WTC11 (cell line): ENCODE measurements around the gene KRT79. TPM values are rescaled to one million over a fixed set of nuclear protein-coding genes. Genes with fewer than 3 reads are reported as not detected.

ENCODE experiments used
- ATAC-seq: fragments of 200-7000 bp; cut with Tn5 transposase; 2 replicates; pipeline ENCODE4 v1.10.0; 2021; ENCODE audit warnings: mild to moderate bottlenecking, moderate library complexity
- CTCF ChIA-PET: fragments of 300-600 bp; sonication (Branson Sonifier 250); formaldehyde crosslinking; loops from one replicate; lab custom pipeline; 2021; ENCODE audit warnings: antibody characterized with exemption; lab: Charles Lee
- POLR2A ChIA-PET: fragments of 350-600 bp; sonication (Branson Sonifier 250); formaldehyde crosslinking; loops from one replicate; lab custom pipeline; 2021; ENCODE audit warnings: antibody characterized with exemption; lab: Charles Lee
- DNase-seq: peaks from one replicate; pipeline ENCODE4 v3.0.0; 2021; ENCODE audit warnings: low spot score
- H3K27ac Mint-ChIP-seq: 2 replicates; pipeline ENCODE4 v1.8.0; 2021; ENCODE audit warnings: mixed read lengths
- H3K27me3 Mint-ChIP-seq: 2 replicates; pipeline ENCODE4 v1.8.0; 2021; ENCODE audit warnings: low read depth, mild to moderate bottlenecking, moderate library complexity, mixed read lengths
- H3K36me3 Mint-ChIP-seq: 2 replicates; pipeline ENCODE4 v1.8.0; 2021; ENCODE audit warnings: mixed read lengths
- H3K4me1 Mint-ChIP-seq: 2 replicates; pipeline ENCODE4 v1.8.0; 2022; ENCODE audit warnings: mixed read lengths
- H3K4me3 Mint-ChIP-seq: 2 replicates; pipeline ENCODE4 v1.8.0; 2021; ENCODE audit warnings: mild to moderate bottlenecking, moderate library complexity, mixed read lengths
- H3K9me3 Mint-ChIP-seq: 2 replicates; pipeline ENCODE4 v1.8.0; 2021; ENCODE audit warnings: mixed read lengths
- CBFB ChIP-seq: sonication (generic); formaldehyde crosslinking; IDR thresholded peaks from 2 replicates; pipeline ENCODE4 v1.8.1; 2022; ENCODE audit warnings: mild to moderate bottlenecking, low read depth, missing genetic modification reagents
- HMGA2 ChIP-seq: fragments of 250-450 bp; sonication (Bioruptor Pico); IDR thresholded peaks from 2 replicates; pipeline ENCODE4 v1.4.0; 2021; ENCODE audit warnings: mild to moderate bottlenecking, moderate library complexity
- MYBL2 ChIP-seq: sonication (generic); formaldehyde crosslinking; IDR thresholded peaks from 2 replicates; pipeline ENCODE4 v1.8.1; 2023; ENCODE audit warnings: mild to moderate bottlenecking, moderate library complexity, missing genetic modification reagents
- NR1H2 ChIP-seq: sonication (generic); formaldehyde crosslinking; IDR thresholded peaks from 2 replicates; pipeline ENCODE4 v1.9.0; 2021; ENCODE audit warnings: mild to moderate bottlenecking, moderate library complexity, missing genetic modification reagents
- SOX15 ChIP-seq: fragments of 250-450 bp; sonication (Bioruptor Pico); IDR thresholded peaks from 2 replicates; pipeline ENCODE4 v1.9.0; 2021; ENCODE audit warnings: mild to moderate bottlenecking
- TEAD1 ChIP-seq: sonication (generic); formaldehyde crosslinking; IDR thresholded peaks from 2 replicates; pipeline ENCODE4 v1.8.0; 2022; ENCODE audit warnings: mild to moderate bottlenecking, missing genetic modification reagents
- TP53 ChIP-seq: sonication (generic); formaldehyde crosslinking; IDR thresholded peaks from 2 replicates; pipeline ENCODE4 v1.8.1; 2023; ENCODE audit warnings: mild to moderate bottlenecking, missing genetic modification reagents
- ZNF416 ChIP-seq: fragments of 250-450 bp; sonication (Bioruptor Pico); IDR thresholded peaks from 2 replicates; pipeline ENCODE4 v1.9.0; 2021; ENCODE audit warnings: mild to moderate bottlenecking, inconsistent platforms
- total RNA-seq: library from RNA; stranded (reverse); gene quantifications from 3 replicates; pipeline ENCODE4 v1.2.3, GENCODE V29; 2021
- TF ChIP-seq, protein P1 (sequence below): sonication (generic); formaldehyde crosslinking; IDR thresholded peaks from 2 replicates; pipeline ENCODE4 v1.8.0; 2023; ENCODE audit warnings: missing genetic modification reagents
- TF ChIP-seq, protein P2 (sequence below): sonication (generic); formaldehyde crosslinking; IDR thresholded peaks from 2 replicates; pipeline ENCODE4 v1.8.1; 2023; ENCODE audit warnings: mild to moderate bottlenecking, missing genetic modification reagents, borderline replicate concordance
- TF ChIP-seq, protein P3 (sequence below): sonication (generic); formaldehyde crosslinking; IDR thresholded peaks from 2 replicates; pipeline ENCODE4 v1.8.1; 2022; ENCODE audit warnings: low read depth, missing genetic modification reagents, borderline replicate concordance
- TF ChIP-seq, protein P4 (sequence below): fragments of 250-450 bp; sonication (Bioruptor Pico); IDR thresholded peaks from 2 replicates; pipeline ENCODE4 v1.9.0; 2021; ENCODE audit warnings: moderate library complexity, mild to moderate bottlenecking, inconsistent platforms, borderline replicate concordance
- TF ChIP-seq, protein P5 (sequence below): sonication (generic); formaldehyde crosslinking; IDR thresholded peaks from 2 replicates; pipeline ENCODE4 v1.8.0; 2022; ENCODE audit warnings: mild to moderate bottlenecking, missing genetic modification reagents
- TF ChIP-seq, protein P6 (sequence below): sonication (generic); formaldehyde crosslinking; IDR thresholded peaks from 2 replicates; pipeline ENCODE4 v1.8.0; 2022; ENCODE audit warnings: mild to moderate bottlenecking, missing genetic modification reagents
- TF ChIP-seq, protein P7 (sequence below): fragments of 200-600 bp; IDR thresholded peaks from 2 replicates; pipeline ENCODE4 v1.8.0; 2022; ENCODE audit warnings: antibody characterized with exemption

KRT79 gene
- total RNA-seq, 1 experiment from 2014 or later: not detected

DNA sequence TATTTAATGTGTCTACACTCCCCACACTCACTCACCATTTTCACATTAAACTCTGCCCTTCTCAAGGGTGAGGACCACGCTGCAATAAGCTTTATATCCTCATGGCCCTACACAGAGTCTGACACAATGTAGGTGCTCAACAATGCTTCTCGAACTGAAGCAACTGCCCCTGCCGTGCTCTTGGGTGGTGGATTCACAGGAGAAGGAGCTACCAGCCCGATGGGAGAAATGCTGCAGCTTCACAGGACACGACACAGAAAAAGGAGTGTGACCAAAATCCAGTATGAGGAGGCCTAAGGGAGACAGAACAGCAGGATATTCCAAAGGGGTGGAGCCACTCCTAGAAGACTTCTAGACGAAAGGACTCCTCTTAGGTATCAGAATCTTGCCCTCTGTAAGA lies 31.7 kb downstream of the KRT79 start:
- ATAC-seq (no peak), DNase-seq (no peak)
- H3K36me3 Mint-ChIP-seq: no peaks in the 10 kb centered on the region
- POLR2A ChIA-PET: no interaction called here
- H3K4me1 Mint-ChIP-seq: peaks cover 51% of the 10 kb centered on the region
- CTCF ChIA-PET: interaction anchor here (0.6 to 2.3 kb wide), 7 partner anchors 11 to 268 kb away, joined by 3 to 10 read pairs (median 4); no protein-coding TSS in a partner anchor
- H3K9me3 Mint-ChIP-seq: no peaks in the 10 kb centered on the region
- H3K27me3 Mint-ChIP-seq: no peaks in the 10 kb centered on the region
- no peak overlapping the region for H3K27ac Mint-ChIP-seq
- H3K4me3 Mint-ChIP-seq: no peak overlapping the region
- TF ChIP-seq, protein P1, sequence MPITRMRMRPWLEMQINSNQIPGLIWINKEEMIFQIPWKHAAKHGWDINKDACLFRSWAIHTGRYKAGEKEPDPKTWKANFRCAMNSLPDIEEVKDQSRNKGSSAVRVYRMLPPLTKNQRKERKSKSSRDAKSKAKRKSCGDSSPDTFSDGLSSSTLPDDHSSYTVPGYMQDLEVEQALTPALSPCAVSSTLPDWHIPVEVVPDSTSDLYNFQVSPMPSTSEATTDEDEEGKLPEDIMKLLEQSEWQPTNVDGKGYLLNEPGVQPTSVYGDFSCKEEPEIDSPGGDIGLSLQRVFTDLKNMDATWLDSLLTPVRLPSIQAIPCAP (CRISPR knock-in tag): no peak
- TF ChIP-seq, protein P2, sequence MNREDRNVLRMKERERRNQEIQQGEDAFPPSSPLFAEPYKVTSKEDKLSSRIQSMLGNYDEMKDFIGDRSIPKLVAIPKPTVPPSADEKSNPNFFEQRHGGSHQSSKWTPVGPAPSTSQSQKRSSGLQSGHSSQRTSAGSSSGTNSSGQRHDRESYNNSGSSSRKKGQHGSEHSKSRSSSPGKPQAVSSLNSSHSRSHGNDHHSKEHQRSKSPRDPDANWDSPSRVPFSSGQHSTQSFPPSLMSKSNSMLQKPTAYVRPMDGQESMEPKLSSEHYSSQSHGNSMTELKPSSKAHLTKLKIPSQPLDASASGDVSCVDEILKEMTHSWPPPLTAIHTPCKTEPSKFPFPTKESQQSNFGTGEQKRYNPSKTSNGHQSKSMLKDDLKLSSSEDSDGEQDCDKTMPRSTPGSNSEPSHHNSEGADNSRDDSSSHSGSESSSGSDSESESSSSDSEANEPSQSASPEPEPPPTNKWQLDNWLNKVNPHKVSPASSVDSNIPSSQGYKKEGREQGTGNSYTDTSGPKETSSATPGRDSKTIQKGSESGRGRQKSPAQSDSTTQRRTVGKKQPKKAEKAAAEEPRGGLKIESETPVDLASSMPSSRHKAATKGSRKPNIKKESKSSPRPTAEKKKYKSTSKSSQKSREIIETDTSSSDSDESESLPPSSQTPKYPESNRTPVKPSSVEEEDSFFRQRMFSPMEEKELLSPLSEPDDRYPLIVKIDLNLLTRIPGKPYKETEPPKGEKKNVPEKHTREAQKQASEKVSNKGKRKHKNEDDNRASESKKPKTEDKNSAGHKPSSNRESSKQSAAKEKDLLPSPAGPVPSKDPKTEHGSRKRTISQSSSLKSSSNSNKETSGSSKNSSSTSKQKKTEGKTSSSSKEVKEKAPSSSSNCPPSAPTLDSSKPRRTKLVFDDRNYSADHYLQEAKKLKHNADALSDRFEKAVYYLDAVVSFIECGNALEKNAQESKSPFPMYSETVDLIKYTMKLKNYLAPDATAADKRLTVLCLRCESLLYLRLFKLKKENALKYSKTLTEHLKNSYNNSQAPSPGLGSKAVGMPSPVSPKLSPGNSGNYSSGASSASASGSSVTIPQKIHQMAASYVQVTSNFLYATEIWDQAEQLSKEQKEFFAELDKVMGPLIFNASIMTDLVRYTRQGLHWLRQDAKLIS (CRISPR knock-in tag): no peak
- TF ChIP-seq, protein P3, sequence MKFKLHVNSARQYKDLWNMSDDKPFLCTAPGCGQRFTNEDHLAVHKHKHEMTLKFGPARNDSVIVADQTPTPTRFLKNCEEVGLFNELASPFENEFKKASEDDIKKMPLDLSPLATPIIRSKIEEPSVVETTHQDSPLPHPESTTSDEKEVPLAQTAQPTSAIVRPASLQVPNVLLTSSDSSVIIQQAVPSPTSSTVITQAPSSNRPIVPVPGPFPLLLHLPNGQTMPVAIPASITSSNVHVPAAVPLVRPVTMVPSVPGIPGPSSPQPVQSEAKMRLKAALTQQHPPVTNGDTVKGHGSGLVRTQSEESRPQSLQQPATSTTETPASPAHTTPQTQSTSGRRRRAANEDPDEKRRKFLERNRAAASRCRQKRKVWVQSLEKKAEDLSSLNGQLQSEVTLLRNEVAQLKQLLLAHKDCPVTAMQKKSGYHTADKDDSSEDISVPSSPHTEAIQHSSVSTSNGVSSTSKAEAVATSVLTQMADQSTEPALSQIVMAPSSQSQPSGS (CRISPR knock-in tag): no peak
- TF ChIP-seq NR1H2 (no peak), SOX15 (no peak), ZNF416 (CRISPR knock-in tag) (no peak), HMGA2 (no peak), TP53 (no peak), TEAD1 (no peak), CBFB (no peak), MYBL2 (CRISPR knock-in tag) (no peak)
- TF ChIP-seq, protein P4, sequence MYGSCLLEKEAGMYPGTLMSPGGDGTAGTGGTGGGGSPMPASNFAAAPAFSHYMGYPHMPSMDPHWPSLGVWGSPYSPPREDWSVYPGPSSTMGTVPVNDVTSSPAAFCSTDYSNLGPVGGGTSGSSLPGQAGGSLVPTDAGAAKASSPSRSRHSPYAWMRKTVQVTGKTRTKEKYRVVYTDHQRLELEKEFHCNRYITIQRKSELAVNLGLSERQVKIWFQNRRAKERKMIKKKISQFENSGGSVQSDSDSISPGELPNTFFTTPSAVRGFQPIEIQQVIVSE (CRISPR knock-in tag): no peak
- TF ChIP-seq, protein P5, sequence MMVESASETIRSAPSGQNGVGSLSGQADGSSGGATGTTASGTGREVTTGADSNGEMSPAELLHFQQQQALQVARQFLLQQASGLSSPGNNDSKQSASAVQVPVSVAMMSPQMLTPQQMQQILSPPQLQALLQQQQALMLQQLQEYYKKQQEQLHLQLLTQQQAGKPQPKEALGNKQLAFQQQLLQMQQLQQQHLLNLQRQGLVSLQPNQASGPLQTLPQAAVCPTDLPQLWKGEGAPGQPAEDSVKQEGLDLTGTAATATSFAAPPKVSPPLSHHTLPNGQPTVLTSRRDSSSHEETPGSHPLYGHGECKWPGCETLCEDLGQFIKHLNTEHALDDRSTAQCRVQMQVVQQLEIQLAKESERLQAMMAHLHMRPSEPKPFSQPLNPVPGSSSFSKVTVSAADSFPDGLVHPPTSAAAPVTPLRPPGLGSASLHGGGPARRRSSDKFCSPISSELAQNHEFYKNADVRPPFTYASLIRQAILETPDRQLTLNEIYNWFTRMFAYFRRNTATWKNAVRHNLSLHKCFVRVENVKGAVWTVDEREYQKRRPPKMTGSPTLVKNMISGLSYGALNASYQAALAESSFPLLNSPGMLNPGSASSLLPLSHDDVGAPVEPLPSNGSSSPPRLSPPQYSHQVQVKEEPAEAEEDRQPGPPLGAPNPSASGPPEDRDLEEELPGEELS: no peak
- TF ChIP-seq, protein P6, sequence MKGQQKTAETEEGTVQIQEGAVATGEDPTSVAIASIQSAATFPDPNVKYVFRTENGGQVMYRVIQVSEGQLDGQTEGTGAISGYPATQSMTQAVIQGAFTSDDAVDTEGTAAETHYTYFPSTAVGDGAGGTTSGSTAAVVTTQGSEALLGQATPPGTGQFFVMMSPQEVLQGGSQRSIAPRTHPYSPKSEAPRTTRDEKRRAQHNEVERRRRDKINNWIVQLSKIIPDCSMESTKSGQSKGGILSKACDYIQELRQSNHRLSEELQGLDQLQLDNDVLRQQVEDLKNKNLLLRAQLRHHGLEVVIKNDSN (CRISPR knock-in tag): no peak
- TF ChIP-seq, protein P7, sequence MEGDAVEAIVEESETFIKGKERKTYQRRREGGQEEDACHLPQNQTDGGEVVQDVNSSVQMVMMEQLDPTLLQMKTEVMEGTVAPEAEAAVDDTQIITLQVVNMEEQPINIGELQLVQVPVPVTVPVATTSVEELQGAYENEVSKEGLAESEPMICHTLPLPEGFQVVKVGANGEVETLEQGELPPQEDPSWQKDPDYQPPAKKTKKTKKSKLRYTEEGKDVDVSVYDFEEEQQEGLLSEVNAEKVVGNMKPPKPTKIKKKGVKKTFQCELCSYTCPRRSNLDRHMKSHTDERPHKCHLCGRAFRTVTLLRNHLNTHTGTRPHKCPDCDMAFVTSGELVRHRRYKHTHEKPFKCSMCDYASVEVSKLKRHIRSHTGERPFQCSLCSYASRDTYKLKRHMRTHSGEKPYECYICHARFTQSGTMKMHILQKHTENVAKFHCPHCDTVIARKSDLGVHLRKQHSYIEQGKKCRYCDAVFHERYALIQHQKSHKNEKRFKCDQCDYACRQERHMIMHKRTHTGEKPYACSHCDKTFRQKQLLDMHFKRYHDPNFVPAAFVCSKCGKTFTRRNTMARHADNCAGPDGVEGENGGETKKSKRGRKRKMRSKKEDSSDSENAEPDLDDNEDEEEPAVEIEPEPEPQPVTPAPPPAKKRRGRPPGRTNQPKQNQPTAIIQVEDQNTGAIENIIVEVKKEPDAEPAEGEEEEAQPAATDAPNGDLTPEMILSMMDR: no peak
- TF ChIP-seq, all 79 proteins: peak for 0
